BE2C (cell line): ENCODE measurements around the gene MCEMP1. TPM values are rescaled to one million over a fixed set of nuclear protein-coding genes. Genes with fewer than 3 reads are reported as not detected.

Experiments used
- DNase-seq: peaks from one replicate; pipeline ENCODE4 v3.0.0-alpha.2; 2020
- H3K27me3 ChIP-seq: fragments of 250-450 bp; sonication (Bioruptor Pico); 2 replicates; pipeline ENCODE4 v1.5.1; 2020; ENCODE audit warnings: mild to moderate bottlenecking
- H3K36me3 ChIP-seq: fragments of 250-450 bp; sonication (Bioruptor Pico); 2 replicates; pipeline ENCODE4 v1.5.1; 2020; ENCODE audit warnings: mild to moderate bottlenecking
- H3K4me1 ChIP-seq: fragments of 250-450 bp; sonication (Bioruptor Pico); 2 replicates; pipeline ENCODE4 v1.5.1; 2020
- H3K4me3 ChIP-seq: 2 replicates; pipeline ENCODE4 v1.5.1; 2011; ENCODE audit warnings: low read depth, low read length
- H3K9me3 ChIP-seq: fragments of 250-450 bp; sonication (Bioruptor Pico); 2 replicates; pipeline ENCODE4 v1.5.1; 2020
- CTCF ChIP-seq: IDR thresholded peaks from 2 replicates; pipeline ENCODE4 v1.5.1; 2012; ENCODE audit warnings: mild to moderate bottlenecking, low read depth, low read length
- polyA plus RNA-seq: library from polyadenylated mRNA; unstranded; fragments of >200 nt; gene quantifications from one replicate; pipeline ENCODE4 v1.2.1, GENCODE V29; 2012; ENCODE audit warnings: low read depth, missing spikeins; ENCODE audit not compliant: insufficient read length, insufficient read depth

Gene MCEMP1
- not detected for polyA plus RNA-seq

GRCh38 chr19:7676854-7677253 is at the start of gene MCEMP1:
TSS of gene MCEMP1 (plus strand) at chr19:7677090. CDS start at chr19:7677121, 31 bp downstream.
- DNase-seq: no peak
- Histone ChIP-seq H3K4me3 (no peak within 1 kb of the TSS), H3K27me3 (peaks cover 44% of the 10 kb centered on the region), H3K4me1 (no peaks in the 10 kb centered on the region), H3K36me3 (no peaks in the 10 kb centered on the region; the same call in 1 of the 2 replicates), H3K9me3 (no peaks in the 10 kb centered on the region)
- no peak for TF ChIP-seq CTCF

GRCh38 chr19:7627166-7627565 is 49.7 kb upstream of the MCEMP1 start:
- Histone ChIP-seq H3K36me3 (peaks cover 36% of the 10 kb centered on the region), H3K4me1 (no peaks in the 10 kb centered on the region; the same call in 1 of the 2 replicates), H3K27me3 (no peaks in the 10 kb centered on the region), H3K9me3 (no peaks in the 10 kb centered on the region), H3K4me3 (no peak overlapping the region)
- no peak for DNase-seq
- TF ChIP-seq CTCF: no peak

- H3K36me3 ChIP-seq: peaks cover 21% of the 10 kb centered on the region
- peak overlapping the region; percentile 89 for H3K4me3 ChIP-seq
- H3K27me3 ChIP-seq: no peaks in the 10 kb centered on the region
- no peak for DNase-seq
- H3K9me3 ChIP-seq: no peaks in the 10 kb centered on the region
- no peak for TF ChIP-seq CTCF
- H3K4me1 ChIP-seq: no peaks in the 10 kb centered on the region; the same call in 1 of the 2 replicates
Observed at GRCh38 chr19:7628589-7629311, 48.1 kb upstream of the MCEMP1 start.

GRCh38 chr19:7629347-7630054 is 47.4 kb upstream of the MCEMP1 start, which contains the start of the genes PET100 and XAB2:
TSS of gene PET100 (plus strand) at chr19:7629793. CDS start at chr19:7629834, 41 bp downstream.
TSS of gene XAB2 (minus strand) at chr19:7629545. CDS start at chr19:7629527, 18 bp downstream.
- TF ChIP-seq CTCF: no peak
- peak within 1 kb of the TSS; percentile 89 for H3K4me3 ChIP-seq
- peak; percentile 95 for DNase-seq
- H3K4me1 ChIP-seq: no peaks in the 10 kb centered on the region; the same call in 1 of the 2 replicates
- H3K36me3 ChIP-seq: peaks cover 21% of the 10 kb centered on the region
- no peaks in the 10 kb centered on the region for H3K9me3 ChIP-seq
- peaks cover 1% of the 10 kb centered on the region; the same call in 1 of the 2 replicates for H3K27me3 ChIP-seq

GRCh38 chr19:7631577-7631976 is 45.3 kb upstream of the MCEMP1 start:
- peaks cover 22% of the 10 kb centered on the region for H3K27me3 ChIP-seq
- peaks cover 7% of the 10 kb centered on the region for H3K36me3 ChIP-seq
- DNase-seq: no peak
- no peaks in the 10 kb centered on the region for H3K9me3 ChIP-seq
- no peak for TF ChIP-seq CTCF
- no peak overlapping the region for H3K4me3 ChIP-seq
- no peaks in the 10 kb centered on the region; the same call in 1 of the 2 replicates for H3K4me1 ChIP-seq
